Epithelial cell of proximal tubule (primary cell): Measurements from ENCODE around the gene CDK5RAP1. TPM values are rescaled to one million over a fixed set of nuclear protein-coding genes. Genes with fewer than 3 reads are reported as not detected.

Experiments used
- DNase-seq: peaks from one replicate; pipeline ENCODE4 v3.0.0-alpha.2; 2011; ENCODE audit warnings: low read depth
- H3K4me3 ChIP-seq: 2 replicates; pipeline ENCODE4 v1.5.1; 2011; ENCODE audit warnings: low read depth, mild to moderate bottlenecking, low read length
- total RNA-seq: library from RNA; depleted of rRNA; stranded (reverse); fragments of >200 nt; gene quantifications from 2 replicates; pipeline ENCODE4 v1.2.3, GENCODE V29; 2015
- TF ChIP-seq, protein P1 (sequence below): conservative IDR thresholded peaks from 2 replicates; pipeline ENCODE4 v1.5.1; 2012; ENCODE audit warnings: low read depth, mild to moderate bottlenecking, low read length

The CDK5RAP1 gene
- total RNA-seq, 1 donor from 2014 or later, result 28.8 TPM

DNA sequence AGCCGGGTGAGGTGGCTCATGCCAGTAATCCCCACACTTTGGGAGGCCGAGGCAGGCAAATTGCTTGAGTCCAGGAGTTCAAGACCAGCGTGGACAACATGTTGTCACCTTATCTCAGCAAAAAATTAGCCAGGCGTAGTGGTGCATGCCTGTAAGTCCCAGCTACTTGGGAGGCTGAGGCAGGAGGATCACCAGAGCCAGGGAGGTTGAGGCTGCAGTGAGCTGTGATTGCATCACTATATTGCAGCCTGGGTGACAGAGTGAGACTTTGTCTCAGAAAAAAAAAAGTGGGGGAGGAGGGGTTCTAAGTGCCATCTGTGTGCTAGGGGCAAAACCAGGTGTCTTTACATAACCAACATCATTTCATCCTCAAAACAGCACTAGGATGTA lies 48.3 kb downstream of the CDK5RAP1 start:
- DNase-seq, result no peak
- H3K4me3 ChIP-seq, result no peak overlapping the region
- TF ChIP-seq, protein P1, sequence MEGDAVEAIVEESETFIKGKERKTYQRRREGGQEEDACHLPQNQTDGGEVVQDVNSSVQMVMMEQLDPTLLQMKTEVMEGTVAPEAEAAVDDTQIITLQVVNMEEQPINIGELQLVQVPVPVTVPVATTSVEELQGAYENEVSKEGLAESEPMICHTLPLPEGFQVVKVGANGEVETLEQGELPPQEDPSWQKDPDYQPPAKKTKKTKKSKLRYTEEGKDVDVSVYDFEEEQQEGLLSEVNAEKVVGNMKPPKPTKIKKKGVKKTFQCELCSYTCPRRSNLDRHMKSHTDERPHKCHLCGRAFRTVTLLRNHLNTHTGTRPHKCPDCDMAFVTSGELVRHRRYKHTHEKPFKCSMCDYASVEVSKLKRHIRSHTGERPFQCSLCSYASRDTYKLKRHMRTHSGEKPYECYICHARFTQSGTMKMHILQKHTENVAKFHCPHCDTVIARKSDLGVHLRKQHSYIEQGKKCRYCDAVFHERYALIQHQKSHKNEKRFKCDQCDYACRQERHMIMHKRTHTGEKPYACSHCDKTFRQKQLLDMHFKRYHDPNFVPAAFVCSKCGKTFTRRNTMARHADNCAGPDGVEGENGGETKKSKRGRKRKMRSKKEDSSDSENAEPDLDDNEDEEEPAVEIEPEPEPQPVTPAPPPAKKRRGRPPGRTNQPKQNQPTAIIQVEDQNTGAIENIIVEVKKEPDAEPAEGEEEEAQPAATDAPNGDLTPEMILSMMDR, result no peak

DNA sequence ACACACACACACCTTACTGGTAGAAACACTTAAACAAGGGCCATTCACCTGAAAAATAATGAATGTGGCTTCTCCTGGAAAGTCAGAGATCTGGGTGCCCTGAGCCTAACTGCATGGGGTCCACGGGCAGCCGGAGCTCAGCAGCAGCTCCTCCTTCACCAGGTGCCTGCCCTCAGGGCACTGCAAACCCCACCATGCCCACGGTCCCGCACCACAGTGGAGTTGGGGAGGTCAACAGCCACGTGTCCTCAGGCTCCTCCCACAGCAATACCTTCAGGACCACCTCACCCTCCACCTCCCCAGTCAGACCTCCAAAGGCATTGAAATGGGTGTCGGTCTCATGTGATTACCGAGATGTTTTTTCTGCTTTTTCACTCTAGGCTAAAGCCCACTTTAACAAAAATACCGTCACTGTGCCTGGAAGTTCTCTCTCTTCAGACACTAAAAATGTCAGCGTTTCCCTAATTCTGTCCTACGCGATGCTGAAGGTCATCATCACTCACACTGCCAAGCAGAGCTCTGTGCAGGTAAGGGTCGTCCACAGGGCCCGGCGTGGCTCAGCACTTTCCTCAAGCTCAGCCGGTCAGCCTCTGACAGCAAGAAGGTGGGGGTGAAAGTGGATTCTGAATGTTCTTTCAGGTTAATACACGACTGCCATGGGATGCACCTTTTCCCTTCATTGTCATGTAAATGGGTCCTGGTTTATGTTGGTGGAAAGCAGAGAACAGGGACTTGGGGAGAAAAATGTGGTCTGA lies 48.9 kb downstream of the CDK5RAP1 start:
- no peak overlapping the region for H3K4me3 ChIP-seq
- TF ChIP-seq, protein P1, result no peak
- no peak for DNase-seq

DNA sequence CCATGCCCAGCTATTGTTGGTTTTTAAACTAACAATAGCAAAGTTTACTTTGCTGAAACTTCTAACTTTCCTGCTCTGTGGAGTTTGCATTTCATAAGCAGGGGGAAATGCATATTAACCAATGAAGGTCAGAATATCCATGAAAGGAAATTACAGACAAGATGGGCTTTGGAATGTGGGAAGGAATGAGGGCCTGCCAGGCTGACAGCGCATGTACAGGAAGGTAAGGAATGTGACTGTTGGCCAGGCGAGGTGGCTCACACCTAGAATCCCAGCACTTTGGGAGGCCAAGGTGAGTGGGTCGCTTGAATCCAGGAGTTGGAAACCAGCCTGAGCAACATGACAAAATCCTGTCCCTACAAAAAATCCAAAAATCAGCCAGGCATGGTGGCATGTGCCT lies 49.6 kb downstream of the CDK5RAP1 start:
- no peak overlapping the region for H3K4me3 ChIP-seq
- TF ChIP-seq, protein P1, result no peak
- DNase-seq, result no peak

DNA sequence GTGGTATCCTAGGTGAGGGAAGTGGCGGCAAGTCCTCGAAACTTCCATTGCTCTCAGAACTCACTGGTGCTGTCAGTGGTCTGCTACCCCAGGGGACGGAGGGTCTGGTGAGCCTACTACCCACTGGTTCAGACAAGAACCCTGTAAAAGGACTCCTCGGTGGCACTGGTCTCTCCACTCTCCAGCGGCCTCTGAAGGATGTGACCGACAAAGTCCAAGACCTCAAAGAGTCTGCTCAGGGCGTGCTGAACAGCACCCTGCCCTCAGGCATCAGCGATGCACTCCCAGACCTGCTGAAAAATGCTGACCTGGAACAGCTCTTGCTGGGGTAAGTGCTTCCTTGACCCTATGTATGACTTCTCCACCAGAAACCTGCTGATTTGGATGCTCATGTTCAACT lies 51.8 kb downstream of the CDK5RAP1 start:
- no peak for DNase-seq
- no peak overlapping the region for H3K4me3 ChIP-seq
- TF ChIP-seq, protein P1, result no peak

DNA sequence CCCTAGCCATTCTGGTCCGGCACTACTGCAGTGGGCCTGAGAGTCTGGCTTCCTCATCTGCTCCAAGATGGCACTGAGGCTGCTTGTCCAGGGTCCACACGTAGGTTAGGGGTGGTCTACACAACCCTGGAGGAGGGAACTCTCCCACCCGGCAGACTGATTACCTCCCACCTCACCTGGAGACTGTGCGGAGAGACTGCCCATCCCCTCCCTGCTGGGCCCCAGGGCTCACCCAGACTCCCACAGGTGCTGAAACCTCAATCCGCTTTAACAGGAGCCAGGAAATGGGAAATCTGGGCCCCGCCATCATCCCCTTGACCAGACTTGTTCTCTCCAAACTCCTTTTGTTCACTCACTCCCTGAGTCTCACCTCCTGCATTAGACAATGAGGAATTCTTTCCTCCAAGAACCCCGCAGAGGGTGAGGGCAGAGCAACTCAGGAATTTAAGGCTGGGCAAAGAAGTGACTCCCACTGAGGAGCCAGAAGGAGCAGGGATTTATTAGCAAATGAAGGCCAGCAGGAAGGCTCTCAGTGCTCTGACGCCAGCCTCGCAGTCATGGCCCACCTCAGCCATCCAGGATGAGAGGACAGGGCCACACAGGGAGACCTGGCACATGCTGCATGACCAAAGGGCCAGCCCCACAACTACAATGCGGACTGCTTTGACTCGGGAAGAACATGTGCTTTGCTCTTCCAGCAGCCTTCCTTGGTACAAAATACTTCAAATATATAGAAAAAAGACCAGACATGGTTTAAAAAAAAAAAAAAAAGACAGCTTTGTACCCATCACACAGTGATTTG lies 53.0 kb downstream of the CDK5RAP1 start:
- TF ChIP-seq, protein P1, result no peak
- no peak for DNase-seq
- no peak overlapping the region for H3K4me3 ChIP-seq

DNA sequence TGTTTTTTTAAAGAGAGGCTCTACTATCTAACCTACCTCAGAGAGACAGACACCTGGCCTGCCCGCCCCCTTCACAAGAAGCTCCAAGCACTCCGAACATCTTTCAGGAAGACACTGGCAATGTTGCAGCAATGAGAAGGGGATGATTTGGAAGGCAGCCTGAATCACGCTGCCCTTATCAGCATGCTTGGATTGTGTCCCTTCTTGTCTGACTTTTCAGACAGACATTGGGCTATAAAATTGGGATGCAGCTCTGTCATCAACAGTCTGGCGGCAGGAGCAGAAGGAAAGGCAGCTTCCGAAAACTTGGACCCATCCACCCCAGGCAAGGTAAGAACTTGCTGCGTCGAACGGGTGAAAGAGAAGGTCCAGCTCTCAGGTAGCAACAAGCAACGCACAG lies 56.0 kb downstream of the CDK5RAP1 start:
- no peak overlapping the region for H3K4me3 ChIP-seq
- no peak for DNase-seq
- TF ChIP-seq, protein P1, result no peak
